GM19240 (cell line): ENCODE measurements around the gene ARIH1.
"Not testable (repeated sequence)": the region's sequence is repeated elsewhere in the genome, so short reads cannot be mapped to it uniquely, and the experiment has no call there.

Experiments used
- DNase-seq: peaks from one replicate; pipeline ENCODE4 v3.0.0; 2011; ENCODE audit warnings: low spot score; ENCODE audit not compliant: insufficient read length

ARIH1 gene

DNA sequence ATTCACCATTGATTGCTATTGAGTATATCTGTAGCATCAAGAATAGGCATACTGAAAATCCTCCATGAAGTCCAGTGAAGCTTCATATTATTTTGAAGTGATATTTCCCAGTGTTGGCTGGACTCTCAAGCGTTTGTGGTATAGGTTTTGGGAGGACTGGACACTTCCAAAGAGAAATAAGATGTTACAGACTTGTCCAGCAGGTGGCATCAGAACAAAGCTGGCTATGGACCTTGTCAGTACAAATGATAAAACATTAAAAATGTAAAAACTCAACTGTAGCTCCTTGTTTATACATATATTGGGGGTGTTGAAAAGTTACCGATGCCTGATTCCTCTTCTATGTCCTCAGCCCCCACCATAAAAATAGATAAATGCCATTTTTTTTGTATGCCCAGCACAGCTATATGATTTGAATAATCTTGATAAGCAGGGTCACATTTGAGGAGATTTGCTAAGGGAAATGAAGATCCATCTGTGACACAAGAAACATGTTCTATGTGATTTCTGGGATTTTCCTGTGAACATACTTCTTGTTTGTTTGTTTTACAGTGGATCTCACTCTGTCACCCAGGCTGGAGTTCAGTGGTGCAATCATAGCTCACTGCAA, 125.8 kb downstream of the ARIH1 start:
- no peak for DNase-seq

DNA sequence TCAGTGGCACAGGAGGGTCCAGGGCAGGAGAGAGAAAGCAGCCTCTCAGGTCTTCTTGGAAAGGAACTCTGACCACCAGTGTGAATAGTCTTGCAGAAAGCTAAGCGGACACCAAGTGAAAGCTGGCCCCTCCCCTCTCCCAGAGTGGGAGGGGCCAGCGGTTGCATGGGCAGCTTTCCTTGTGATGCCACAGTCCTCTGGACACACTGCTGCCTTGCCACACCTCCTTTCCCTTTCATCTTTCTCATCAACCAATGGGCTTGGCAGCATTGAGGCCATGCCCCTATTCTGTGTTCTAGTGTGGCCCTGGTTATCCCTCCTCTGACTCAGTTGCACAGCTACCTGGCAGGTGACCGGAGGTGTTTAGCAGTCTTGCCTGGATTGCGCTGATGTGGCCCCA, 130.7 kb downstream of the ARIH1 start:
- DNase-seq: no peak

DNA sequence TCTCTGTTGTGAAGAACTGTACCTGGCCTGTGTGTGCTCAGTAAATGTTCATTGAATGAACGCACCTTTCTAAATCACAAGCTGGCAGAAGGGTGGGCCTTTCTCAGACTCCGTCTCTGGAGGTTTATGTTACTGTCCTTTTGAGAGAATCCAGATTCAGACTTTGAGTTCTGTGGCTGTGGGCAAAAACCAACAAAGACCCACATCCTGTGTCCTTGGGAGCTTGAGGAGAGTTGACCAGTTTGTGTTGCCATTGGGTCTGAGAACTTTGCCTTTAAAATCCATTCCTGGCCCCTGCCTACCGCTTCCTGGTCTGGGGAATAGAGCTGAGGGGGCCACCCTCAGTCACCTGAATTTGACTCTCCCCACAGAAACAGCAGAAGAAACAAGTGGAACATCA, 134.0 kb downstream of the ARIH1 start:
- DNase-seq: not testable (repeated sequence)

DNA sequence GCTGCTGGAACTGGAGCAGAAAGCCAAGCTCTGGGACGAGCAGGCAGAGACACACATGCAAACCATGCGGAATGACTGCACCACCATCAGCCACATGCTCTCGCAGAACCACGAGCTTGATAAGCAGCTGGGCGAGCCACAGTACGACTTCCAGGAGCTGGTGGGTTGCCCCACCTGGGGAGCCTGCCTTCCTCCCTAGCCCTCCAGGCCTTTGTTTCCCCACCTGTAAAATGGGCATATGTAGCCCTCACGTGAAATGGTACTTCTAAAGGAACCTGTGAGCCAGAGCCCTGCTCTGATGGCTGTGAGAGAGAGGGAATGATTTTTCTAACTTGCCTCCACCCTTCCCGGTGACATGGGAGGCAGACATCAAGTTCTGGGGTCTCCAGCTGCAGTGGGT, 135.7 kb downstream of the ARIH1 start:
- DNase-seq: no peak

DNA sequence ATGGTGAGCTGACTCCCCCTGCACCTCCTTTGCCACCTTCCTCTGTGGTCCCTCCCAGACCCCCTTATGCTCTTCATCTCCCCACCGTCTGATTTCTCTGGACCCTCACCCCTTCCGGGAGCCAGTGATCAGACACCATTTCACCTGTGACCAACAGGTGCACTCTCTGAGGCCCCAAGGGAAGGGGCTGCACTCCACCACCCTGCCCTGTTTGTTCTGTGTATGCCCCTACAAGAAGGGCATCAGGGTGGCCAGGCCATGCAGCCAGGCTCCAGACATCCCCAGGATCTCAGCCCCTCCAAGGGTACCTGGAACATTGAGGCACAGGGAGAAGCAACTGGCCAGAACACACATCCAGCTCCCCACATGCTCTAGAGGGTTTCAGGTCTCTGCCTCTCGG, 138.2 kb downstream of the ARIH1 start:
- DNase-seq: not testable (repeated sequence)

DNA sequence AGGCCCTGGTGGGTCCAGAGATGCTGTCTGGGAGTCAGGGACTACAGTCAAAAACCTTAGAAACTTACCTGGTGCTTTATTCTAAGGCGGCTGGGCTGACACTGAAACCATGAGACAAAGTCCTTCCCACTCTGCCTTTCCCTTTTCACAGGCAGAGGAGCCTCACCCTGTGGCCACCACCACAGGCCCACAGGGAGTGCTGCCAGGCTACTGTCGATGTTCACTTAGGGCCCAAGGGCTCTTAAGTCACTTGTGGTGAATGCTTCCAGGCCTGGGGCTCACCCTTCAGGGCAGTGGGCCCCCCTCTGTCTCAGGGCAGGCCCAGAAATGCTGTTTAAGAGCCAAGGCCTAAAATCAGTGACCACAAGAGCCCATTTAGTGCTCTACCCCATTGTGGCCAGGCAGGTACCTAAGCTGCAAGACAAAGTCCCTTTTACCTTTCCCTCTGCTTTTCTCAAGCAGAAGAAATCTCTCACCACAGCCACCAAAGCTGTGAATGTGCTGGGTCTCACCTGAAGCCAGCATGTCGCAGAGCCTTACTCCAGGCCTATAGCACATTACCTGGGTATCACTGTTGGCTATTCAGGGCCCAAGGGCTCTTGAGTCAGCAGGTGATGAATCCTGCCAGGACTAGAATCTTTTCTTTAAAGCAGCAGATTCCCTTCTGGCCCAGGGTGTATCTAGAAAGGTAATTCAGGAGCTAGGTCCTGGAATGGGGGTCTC, 140.8 kb downstream of the ARIH1 start:
- DNase-seq: no peak

DNA sequence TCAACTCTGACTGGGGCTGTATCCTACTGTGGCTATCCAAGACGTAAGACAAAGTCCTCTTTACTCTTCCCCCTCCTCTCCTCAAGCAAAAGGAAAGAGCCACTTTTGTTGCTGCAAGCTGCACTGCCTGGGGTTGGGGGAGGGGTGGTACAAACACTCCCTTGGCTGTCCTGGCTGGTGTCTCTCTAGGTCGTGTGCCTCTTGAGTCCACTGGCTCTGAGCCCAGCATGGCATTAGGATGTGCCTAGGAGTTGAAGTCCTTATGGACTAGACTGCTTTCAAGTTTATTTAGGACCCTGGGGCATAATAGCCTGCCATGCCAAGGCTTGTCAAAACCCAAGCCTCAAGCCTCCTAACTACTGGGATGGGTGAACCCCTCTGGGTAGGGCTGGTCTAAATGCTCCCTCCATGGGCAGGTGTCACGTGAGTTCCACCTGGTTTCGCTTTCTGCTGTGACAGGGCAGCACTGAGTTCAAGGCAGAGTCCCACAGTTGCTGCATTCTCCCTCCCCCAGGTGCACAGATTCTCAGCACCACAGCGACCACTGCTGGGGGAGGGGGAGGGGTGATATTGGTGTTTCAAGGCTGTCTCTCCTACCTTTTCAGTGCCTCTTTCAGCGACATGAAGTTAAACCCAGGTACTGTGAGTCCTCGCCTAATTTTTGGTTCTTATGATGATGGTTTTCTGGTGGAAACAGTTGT, 141.6 kb downstream of the ARIH1 start:
- DNase-seq: not testable (repeated sequence)

DNA sequence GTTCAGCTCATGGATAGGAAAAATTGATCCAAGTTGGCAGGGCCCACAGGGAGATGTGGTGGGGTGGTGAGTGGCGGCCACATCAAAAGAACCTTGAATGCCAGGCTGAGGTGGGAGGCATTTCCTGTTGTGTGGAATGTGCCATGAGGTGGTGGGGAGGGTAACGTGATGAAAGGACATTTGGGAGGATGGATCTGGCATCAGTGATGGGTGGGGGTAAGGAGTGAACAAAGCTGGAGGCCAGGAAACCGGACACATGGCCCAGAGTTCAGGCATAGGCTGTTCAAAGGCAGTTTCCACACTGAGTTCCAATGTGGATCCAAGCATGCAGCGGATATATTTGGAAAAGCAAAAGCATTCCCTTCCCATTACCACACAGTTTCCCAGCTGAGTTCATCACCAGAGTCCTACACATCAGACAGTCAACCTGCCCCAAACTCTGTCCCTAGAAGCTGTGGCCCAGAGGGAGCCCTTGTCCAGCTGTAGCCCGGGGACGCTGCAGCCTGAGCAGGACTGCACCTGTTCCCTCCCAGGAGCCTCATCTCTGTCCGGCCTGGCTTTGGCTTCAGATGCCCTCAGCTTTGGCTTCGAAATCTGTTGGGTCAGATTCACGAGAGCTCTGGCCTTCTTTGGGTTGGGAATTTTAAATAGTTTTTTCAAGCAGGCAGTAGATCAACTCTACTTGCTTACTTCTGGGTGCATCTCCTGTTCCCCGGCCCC, 142.5 kb downstream of the ARIH1 start:
- no peak for DNase-seq

DNA sequence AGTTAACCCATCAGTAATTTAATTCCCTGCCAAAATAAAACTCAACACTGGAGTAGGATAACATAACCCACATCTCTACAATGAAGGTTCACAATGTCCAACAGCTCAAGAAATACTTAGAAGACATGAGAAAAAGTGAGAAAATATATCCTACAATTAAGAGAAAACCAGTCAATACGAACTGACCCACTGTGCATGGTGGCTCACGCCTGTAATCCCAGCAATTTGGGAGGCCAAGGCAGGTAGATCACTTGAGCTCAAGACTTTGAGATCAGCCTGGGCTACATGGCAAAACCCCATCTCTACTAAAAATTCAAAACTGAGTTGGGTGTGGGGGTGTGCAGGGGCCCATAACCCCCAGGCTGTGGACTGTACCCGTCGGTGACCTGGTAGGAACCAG, 149.7 kb downstream of the ARIH1 start:
- not testable (repeated sequence) for DNase-seq

DNA sequence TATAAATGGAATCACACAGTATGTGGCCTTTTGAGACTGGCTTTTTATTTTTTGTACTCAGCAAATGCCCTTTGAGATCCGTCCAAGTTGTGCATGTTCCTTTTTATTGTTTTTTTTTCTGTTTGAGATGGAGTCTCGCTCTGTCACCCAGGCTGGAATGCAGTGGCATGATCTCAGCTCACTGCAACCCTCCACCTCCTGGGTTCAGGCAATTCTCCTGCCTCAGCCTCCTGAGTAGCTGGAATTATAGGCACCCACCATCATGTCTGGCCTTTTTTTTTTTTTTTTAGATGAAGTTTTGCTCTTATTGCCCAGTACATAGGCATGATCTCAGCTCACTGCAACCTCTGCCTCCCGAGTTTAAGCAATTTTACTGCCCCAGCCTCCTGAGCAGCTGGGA, 152.0 kb downstream of the ARIH1 start:
- DNase-seq: not testable (repeated sequence)

DNA sequence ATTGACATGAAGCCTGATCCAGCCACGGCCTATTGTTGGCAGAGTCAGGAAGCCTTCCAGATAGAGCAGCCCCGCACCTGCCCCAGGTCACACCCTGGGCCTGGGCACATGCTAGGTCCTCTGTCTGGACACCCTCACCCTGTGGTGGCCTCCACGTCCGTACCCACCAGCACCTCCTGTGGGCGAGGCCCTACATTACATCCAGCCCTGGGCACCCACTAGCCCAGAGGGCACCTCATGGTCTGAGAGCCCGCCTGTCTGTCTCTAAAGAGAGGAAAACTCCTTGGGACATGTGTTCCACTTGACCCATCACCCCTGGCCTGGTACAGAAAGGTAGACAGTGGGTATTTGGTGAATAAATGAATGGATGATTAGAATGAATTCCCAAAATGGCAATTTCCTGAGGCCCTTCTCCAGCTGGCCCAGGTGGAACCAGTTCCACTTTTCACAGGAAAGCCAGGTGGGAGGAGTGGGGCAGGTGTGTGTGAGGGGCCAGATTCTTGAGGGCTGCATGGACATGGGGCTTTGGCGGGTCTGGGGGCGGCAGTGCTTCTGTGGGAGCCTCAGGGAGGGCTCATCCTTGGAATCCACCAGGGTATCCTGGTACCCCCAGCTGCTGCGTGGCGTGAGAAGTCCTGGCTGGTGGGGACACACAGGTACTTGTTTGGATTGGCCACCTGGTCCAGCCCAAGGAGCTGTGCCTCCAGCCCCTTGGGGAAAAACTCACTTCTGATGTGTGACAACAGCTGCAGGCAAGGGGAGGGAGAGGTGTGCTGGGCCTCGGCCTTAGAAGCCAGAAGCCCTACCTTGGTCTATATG, 154.3 kb downstream of the ARIH1 start:
- DNase-seq: not testable (repeated sequence)

DNA sequence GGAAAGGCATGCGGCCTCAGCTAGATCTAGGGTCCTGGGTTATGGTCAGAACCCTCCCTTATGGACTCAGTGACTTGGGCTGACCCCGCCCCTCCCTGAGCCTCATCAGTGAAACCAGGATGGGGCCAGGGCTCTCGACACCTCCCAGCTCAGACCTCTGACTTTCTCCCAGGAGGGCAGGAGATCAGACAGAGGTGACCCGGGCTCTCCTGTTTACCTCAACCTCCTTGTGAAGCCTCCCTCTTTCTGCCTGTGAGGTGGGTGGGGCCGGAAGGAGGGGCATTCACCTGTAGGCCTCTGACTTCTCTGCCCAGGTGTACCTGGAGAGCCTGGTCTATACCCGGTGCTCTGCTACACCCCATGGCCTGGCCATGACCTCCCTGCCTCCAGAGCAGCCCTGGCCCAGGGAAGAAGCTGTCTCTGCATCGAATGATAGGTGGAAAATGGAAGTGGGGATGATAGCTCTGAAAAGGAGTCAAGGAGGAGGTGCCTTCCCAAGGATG, 155.0 kb downstream of the ARIH1 start:
- DNase-seq: not testable (repeated sequence)

DNA sequence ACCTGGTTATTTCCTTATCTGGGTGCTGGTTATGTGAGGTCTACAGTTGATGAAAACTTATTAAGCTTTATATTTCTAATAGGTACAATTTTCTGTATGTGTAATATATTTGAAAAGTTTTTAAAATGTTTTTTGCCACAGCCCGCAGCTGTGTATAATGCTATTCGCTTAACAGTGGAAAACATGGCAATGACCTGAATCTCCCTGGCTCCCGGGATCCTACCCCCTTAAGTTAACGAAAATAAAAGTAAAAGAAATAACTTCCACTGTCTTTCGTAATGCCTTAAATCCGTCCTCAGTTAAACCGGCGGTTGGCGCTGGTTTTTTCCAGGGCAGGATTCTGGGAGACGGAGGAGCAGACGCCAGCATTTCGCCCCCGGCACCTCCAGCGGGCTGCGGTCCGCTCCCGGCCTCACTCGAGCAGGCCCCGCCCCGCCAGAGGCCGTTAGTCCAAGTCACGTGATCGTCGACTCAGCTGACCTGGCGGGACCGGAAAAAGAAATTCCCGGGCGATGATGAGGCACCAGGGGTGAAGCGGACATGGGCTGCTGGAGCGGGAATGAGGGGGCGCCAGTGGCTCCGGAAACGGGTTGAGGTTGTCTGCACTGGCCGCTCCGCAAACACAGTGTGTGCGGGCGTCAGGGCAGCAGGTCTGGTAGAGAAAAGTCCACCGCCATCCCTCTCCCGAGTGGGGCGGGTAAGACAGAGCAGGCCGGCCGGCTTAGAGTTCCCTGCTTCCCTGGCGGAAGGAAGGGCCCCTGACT, 162.6 kb downstream of the ARIH1 start:
- DNase-seq: not testable (repeated sequence)

DNA sequence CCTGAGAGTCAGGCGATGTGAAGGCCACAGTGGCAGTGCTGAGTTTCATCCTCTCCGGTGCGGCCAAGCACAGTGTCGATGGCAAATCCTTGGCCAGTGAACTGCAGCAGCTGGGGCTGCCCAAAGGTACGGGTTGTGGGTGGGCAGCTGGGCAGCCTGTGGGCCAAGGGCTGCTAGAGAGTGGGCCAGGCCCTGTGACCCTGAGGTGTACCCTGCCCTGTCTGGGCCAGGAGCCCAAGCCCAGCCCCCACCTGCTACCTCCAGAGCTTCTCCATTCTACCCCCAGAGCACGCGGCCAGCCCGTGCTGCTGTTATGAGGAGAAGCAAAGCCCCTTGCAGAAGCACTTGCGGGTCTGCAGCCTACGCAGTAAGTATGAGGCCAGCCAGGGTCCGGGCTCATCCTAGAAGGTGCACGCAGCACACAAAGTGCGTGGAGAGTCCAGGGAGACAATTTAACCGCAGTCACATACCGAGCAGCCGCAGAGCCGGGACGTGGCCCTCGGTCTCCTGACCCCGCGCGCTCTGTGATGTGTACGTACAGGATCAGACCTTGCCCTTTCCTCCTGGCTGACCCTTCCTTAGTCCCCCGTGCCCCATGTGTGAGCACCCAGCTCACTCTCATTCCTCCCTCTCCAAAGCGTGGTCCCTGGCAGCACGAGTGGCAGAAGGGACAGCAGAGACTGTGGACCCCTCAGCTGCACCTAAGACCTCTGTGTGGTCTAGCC, 165.8 kb downstream of the ARIH1 start:
- not testable (repeated sequence) for DNase-seq

DNA sequence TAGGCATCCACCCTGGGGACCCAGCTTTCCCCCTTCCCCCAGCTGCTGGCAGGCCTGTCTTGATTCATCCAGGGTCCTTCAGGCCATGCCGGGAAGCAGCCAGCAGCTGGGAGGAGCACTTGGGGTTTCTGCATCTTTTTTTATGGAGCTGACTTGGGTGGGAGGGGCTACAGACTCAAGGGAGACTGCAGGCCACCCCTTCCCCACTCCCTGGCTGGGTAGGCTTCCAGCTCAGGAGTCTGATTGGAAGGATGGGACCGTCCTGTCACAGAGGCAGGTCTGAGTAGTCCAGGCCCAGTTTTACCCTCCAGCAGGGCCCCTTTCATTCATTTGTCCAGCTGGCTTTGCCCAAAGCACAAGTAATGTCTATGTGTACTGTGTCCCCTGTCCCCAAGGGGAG, 168.1 kb downstream of the ARIH1 start:
- not testable (repeated sequence) for DNase-seq

DNA sequence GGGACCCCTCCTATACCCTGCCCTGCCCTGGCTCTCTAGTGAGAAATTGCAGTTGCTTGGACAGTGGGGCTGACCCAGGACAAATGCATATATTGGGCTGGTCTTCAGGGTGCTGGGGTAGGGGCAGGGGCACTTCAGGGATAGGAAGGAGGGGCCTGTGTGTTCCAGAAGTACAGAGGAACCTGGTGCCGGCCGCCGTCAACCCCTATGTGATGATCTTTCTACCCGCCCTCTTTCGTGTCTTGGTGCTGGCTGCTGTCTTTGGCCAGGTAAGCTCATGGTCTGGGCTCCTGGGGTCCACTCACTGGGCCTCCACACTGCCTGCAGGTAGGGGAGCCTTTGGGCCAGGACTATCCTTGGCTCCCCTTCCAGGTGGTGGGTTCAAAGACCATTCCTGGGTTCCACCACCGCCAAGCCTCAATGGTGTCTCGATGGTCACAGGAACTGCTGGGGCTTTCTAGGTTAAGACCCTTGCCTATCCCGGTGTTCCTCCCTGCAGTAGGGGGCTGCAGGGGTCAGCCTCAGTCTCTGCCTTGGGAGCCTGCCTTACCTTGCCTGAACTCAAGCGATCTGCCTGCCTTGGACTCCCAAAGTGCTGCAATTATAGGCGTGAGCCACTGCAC, 174.6 kb downstream of the ARIH1 start:
- DNase-seq: not testable (repeated sequence)
